SK-N-SH treated with all-trans-retinoic acid at 6 μM for 48 hours (cell line): Measurements from ENCODE around the gene LRCH3.
A peak's percentile ranks its signal among the peaks of the same experiment; 100 is the strongest.

Experiments used
- ATAC-seq: fragments of 200-7000 bp; cut with Tn5 transposase; 3 replicates; pipeline ENCODE4 v1.9.1; 2020; ENCODE audit warnings: mild to moderate bottlenecking, moderate library complexity
- ARNTL ChIP-seq: fragments of 450-650 bp; formaldehyde crosslinking; IDR thresholded peaks from 2 replicates; pipeline ENCODE4 v1.5.0; 2020; ENCODE audit warnings: low read depth, mild to moderate bottlenecking, moderate library complexity, borderline replicate concordance
- BACH2 ChIP-seq: fragments of 250-450 bp; sonication (Bioruptor Pico); IDR thresholded peaks from 2 replicates; pipeline ENCODE4 v1.9.0; 2021; ENCODE audit warnings: mild to moderate bottlenecking, borderline replicate concordance
- CREB5 ChIP-seq: fragments of 250-450 bp; sonication (Bioruptor Pico); IDR thresholded peaks from 2 replicates; pipeline ENCODE4 v1.5.1; 2020; ENCODE audit warnings: low read depth, mild to moderate bottlenecking, moderate library complexity
- CSDC2 ChIP-seq: fragments of 250-450 bp; sonication (Bioruptor Pico); IDR thresholded peaks from 2 replicates; pipeline ENCODE4 v1.5.0; 2020; ENCODE audit warnings: mild to moderate bottlenecking, moderate library complexity
- ESRRG ChIP-seq: fragments of 250-450 bp; sonication (Bioruptor Pico); IDR thresholded peaks from 2 replicates; pipeline ENCODE4 v1.6.1; 2021; ENCODE audit warnings: mild to moderate bottlenecking
- GLIS3 ChIP-seq: fragments of 250-450 bp; sonication (Bioruptor Pico); IDR thresholded peaks from 2 replicates; pipeline ENCODE4 v1.5.0; 2020; ENCODE audit warnings: mild to moderate bottlenecking, moderate library complexity
- ISL1 ChIP-seq: fragments of 250-450 bp; sonication (Bioruptor Pico); IDR thresholded peaks from 2 replicates; pipeline ENCODE4 v2.1.2; 2022; ENCODE audit warnings: mild to moderate bottlenecking, moderate library complexity
- OSR1 ChIP-seq: fragments of 250-450 bp; sonication (Bioruptor Pico); IDR thresholded peaks from 2 replicates; pipeline ENCODE4 v1.8.0; 2022; ENCODE audit warnings: moderate library complexity, mild to moderate bottlenecking, inconsistent platforms
- PATZ1 ChIP-seq: fragments of 250-450 bp; sonication (Bioruptor Pico); IDR thresholded peaks from 2 replicates; pipeline ENCODE4 v1.8.0; 2020; ENCODE audit warnings: mild to moderate bottlenecking, moderate library complexity, borderline replicate concordance
- POU6F1 ChIP-seq: fragments of 250-450 bp; sonication (Bioruptor Pico); IDR thresholded peaks from 2 replicates; pipeline ENCODE4 v1.8.0; 2021; ENCODE audit warnings: low read depth, mild to moderate bottlenecking, moderate library complexity, borderline replicate concordance
- RARB ChIP-seq: fragments of 250-450 bp; sonication (Bioruptor Pico); IDR thresholded peaks from 2 replicates; pipeline ENCODE4 v1.8.0; 2021; ENCODE audit warnings: mild to moderate bottlenecking, moderate library complexity
- SNAI2 ChIP-seq: fragments of 250-450 bp; sonication (Bioruptor Pico); IDR thresholded peaks from 2 replicates; pipeline ENCODE4 v1.5.0; 2020; ENCODE audit warnings: mild to moderate bottlenecking, moderate library complexity
- TCF4 ChIP-seq: fragments of 250-450 bp; sonication (Bioruptor Pico); IDR thresholded peaks from 2 replicates; pipeline ENCODE4 v1.8.0; 2021; ENCODE audit warnings: mild to moderate bottlenecking, moderate library complexity, borderline replicate concordance
- TOX ChIP-seq: fragments of 250-450 bp; sonication (Bioruptor Pico); IDR thresholded peaks from 2 replicates; pipeline ENCODE4 v1.8.0; 2021; ENCODE audit warnings: mild to moderate bottlenecking, moderate library complexity, borderline replicate concordance
- TSHZ2 ChIP-seq: fragments of 250-450 bp; sonication (Bioruptor Pico); IDR thresholded peaks from 2 replicates; pipeline ENCODE4 v1.5.0; 2020; ENCODE audit warnings: mild to moderate bottlenecking, moderate library complexity
- ZC3H10 ChIP-seq: fragments of 250-450 bp; sonication (Bioruptor Pico); IDR thresholded peaks from 2 replicates; pipeline ENCODE4 v1.5.1; 2021; ENCODE audit warnings: mild to moderate bottlenecking, moderate library complexity
- ZFP3 ChIP-seq: fragments of 250-450 bp; sonication (Bioruptor Pico); IDR thresholded peaks from 2 replicates; pipeline ENCODE4 v1.5.0; 2020; ENCODE audit warnings: mild to moderate bottlenecking, moderate library complexity
- ZFP30 ChIP-seq: fragments of 450-650 bp; formaldehyde crosslinking; IDR thresholded peaks from 2 replicates; pipeline ENCODE4 v1.5.0; 2022; ENCODE audit warnings: mild to moderate bottlenecking, moderate library complexity
- ZNF70 ChIP-seq: fragments of 450-650 bp; formaldehyde crosslinking; IDR thresholded peaks from 2 replicates; pipeline ENCODE4 v1.5.0; 2020; ENCODE audit warnings: mild to moderate bottlenecking, moderate library complexity
- ZNF8 ChIP-seq: fragments of 450-650 bp; formaldehyde crosslinking; IDR thresholded peaks from 2 replicates; pipeline ENCODE4 v1.5.0; 2020; ENCODE audit warnings: mild to moderate bottlenecking, moderate library complexity

The LRCH3 gene

GRCh38 chr3:197789309-197789708, 1.7 kb upstream of the LRCH3 start (continued):
- TF ChIP-seq ZFP30 (CRISPR knock-in tag), result no peak
- no peak for TF ChIP-seq ESRRG
- no peak for TF ChIP-seq CSDC2
- no peak for TF ChIP-seq OSR1 (CRISPR knock-in tag)

GRCh38 chr3:197790033-197790432, 1.0 kb upstream of the LRCH3 start:
- ATAC-seq, result no peak
- no peak for TF ChIP-seq BACH2
- TF ChIP-seq OSR1 (CRISPR knock-in tag), result no peak
- no peak for TF ChIP-seq ZFP3
- no peak for TF ChIP-seq PATZ1 (CRISPR knock-in tag)
- no peak for TF ChIP-seq ZFP30 (CRISPR knock-in tag)
- no peak for TF ChIP-seq RARB (CRISPR knock-in tag)
- TF ChIP-seq, all 23 proteins: peak for 0

- no peak for TF ChIP-seq ZFP3
- no peak for TF ChIP-seq SNAI2 (CRISPR knock-in tag)
- TF ChIP-seq, all 23 proteins: peak for 0
- peak; percentile 66 for ATAC-seq
Observed at GRCh38 chr3:197791892-197792647, 1.0 kb downstream of the LRCH3 start.

- TF ChIP-seq RARB (CRISPR knock-in tag) (no peak), ZNF8 (CRISPR knock-in tag) (no peak), CREB5 (no peak), TOX (CRISPR knock-in tag) (no peak), TSHZ2 (CRISPR knock-in tag) (no peak), GLIS3 (CRISPR knock-in tag) (no peak), BACH2 (no peak), ISL1 (CRISPR knock-in tag) (no peak), ZNF70 (CRISPR knock-in tag) (no peak), CSDC2 (no peak), TCF4 (CRISPR knock-in tag) (no peak), OSR1 (CRISPR knock-in tag) (no peak), SNAI2 (CRISPR knock-in tag) (no peak), POU6F1 (CRISPR knock-in tag) (no peak), ZFP3 (no peak)
- no peak for ATAC-seq
Observed at GRCh38 chr3:197793247-197793646, 2.2 kb downstream of the LRCH3 start.

GRCh38 chr3:197794115-197794514, 3.1 kb downstream of the LRCH3 start:
- no peak for TF ChIP-seq ISL1 (CRISPR knock-in tag)
- no peak for TF ChIP-seq CREB5
- no peak for TF ChIP-seq TOX (CRISPR knock-in tag)
- TF ChIP-seq TSHZ2 (CRISPR knock-in tag), result no peak
- TF ChIP-seq ZNF8 (CRISPR knock-in tag), result no peak
- no peak for TF ChIP-seq ZC3H10 (CRISPR knock-in tag)
- TF ChIP-seq ARNTL, result no peak
- no peak for TF ChIP-seq PATZ1 (CRISPR knock-in tag)
- TF ChIP-seq OSR1 (CRISPR knock-in tag), result no peak
- ATAC-seq, result no peak
